Tibial nerve (tissue), 4 donors: ENCODE results near the gene AEN.

Source experiments
- CTCF ChIP-seq, 5 experiments: fragments of 200-600 bp in 3 of 5; fragments of 450-650 bp in 2 of 5; sonication (generic) in 3 of 5; IDR thresholded peaks; one replicate each; pipeline ENCODE4 v1.5.1; 2016 to 2019; ENCODE audit warnings: antibody characterized with exemption in 5 of 5, mild to moderate bottlenecking in 3 of 5, moderate library complexity in 2 of 5
- EP300 ChIP-seq, 2 donors: sonication (generic); formaldehyde crosslinking; IDR thresholded peaks; one replicate each; pipeline ENCODE4 v1.6.1; 2017; ENCODE audit warnings: antibody characterized with exemption in 2 of 2, mild to moderate bottlenecking in 1 of 2
- POLR2A ChIP-seq, 2 donors: fragments of 450-650 bp; IDR thresholded peaks; one replicate each; pipeline ENCODE4 v1.6.1; 2017; ENCODE audit warnings: antibody characterized with exemption in 2 of 2, mild to moderate bottlenecking in 2 of 2, moderate library complexity in 2 of 2

- TF ChIP-seq CTCF (IDR thresholded peaks at IDR 0.05) (no peak), POLR2A (IDR thresholded peaks at IDR 0.05) (no peak), EP300 (IDR thresholded peaks at IDR 0.05) (no peak)
These were observed 16.6 kb upstream of the AEN start for GRCh38 chr15:88604381-88605188.
